ENCODE measurements around the gene FNDC11.

Gene FNDC11

GRCh38 chr20:63525185-63525584 lies 28.8 kb upstream of the FNDC11 start:
- DNase-seq (ENCODE audit: low read depth in 2 of 2): no peak

DNA sequence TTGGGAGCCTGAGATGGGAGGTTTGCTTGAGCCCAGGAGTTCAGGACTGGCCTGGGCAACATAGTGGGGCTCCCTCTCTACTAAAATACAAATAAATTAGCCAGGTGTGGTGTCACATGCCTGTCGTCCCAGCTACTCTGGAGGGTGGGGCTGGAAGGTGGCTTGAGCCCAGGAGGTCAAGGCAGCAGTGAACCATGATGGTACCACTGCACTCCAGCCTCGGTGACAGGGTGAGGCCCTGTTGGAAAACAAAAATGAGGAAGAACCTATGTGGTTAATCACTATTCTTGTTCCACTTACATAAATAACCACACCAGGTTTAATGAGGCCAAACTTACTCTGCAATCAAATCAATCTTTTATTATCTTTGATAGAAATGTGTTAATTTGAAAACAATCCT lies 28.0 kb upstream of the FNDC11 start:
- DNase-seq (ENCODE audit: low read depth in 2 of 2): no peak

DNA sequence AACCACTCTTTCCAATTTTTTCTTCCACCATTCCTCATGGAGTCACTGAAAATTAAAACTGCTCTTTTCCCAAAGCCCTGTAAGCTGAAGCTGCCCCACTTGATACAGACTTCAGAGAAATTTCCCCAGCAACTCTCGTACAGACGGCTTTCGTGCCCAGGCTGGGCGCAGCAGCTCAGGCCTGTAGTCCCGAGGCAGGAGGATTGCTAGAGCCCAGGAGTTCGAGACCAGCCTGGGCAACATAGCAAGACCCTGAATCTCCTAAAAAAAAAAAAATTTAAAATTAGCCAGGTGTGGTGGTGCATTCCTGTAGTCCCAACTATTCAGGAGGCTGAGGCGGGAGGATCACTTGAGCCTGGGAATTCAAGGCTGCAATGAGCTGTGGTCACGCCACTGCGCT lies 26.8 kb upstream of the FNDC11 start:
- DNase-seq (ENCODE audit: low read depth in 2 of 2): no peak

DNA sequence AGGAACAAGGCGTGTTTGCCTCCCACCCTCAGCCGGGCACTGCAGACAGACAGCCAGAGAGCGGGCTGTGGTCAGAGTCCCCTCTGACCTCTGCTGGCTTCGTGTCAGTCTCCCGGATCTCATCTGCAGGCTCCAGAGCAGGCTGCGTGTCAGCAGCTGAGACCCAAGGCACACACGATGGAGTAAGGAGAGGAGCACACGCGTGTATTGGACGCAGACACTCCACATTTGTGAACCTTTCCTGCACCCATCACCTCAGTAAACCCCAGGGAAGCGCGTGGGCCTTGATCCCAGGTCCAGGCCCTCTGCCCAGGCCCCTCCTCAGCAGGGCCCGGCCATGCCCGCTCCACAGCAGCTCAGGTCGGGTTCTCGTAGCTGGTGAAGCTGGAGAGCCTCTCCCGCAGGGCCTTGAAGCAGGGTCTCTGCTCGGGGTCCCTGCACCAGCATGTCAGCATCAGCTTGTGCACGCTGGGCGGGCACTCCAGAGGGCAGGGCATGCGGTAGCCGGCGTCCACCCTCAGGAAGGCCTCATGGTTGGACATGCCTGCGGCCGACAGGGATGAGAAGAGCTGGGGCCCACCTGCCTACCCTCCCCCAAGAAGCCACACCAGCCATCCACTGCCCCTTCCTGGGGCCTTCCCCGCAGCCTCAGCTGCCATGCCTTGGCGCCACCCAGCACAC lies 24.6 kb upstream of the FNDC11 start:
- no peak for DNase-seq (ENCODE audit: low read depth in 2 of 2)

DNA sequence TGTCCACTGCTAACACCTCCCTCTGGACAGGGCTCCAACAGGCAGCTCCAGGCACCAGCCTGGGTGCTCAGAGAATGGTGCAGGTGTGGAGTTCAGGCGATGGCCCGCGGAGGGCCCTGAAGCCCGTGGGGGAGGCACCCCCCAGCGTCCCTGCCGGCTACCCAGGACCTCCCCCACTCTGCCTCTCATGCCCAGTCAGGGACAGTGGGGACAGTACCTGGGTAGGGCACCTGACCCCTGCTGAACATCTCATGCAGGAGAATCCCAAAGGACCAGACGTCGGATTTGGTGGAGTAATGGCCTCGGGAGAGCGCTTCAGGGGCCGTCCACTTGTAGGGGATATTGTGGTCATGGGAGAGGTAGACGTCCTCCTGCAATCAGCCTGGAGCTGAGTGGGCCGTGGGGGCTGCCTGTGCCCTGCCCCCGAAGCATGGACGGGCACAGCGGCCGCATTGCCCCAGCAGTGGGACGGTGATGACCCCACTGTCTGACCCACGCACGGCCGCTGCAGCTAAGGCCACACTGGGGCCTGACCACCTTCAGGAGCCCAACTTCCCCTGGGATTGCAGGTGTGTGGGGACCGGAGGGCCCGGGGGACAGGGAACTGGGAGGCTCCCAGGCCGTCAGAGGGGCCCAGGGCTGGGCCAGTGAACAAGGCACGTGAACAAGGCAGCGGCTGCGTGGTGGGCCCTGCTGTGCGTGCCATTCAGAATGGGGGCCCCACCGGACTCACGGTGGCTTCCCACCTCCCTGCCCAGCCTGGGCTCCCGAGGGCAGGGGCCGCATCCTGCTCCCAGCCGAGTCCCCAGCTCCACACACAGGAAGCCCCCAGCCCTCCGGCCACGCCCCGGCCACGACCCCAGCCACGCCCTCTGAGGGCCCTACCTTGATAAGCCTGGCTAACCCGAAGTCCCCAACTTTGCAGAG lies 23.8 kb upstream of the FNDC11 start:
- DNase-seq (ENCODE audit: low read depth in 2 of 2): no peak

DNA sequence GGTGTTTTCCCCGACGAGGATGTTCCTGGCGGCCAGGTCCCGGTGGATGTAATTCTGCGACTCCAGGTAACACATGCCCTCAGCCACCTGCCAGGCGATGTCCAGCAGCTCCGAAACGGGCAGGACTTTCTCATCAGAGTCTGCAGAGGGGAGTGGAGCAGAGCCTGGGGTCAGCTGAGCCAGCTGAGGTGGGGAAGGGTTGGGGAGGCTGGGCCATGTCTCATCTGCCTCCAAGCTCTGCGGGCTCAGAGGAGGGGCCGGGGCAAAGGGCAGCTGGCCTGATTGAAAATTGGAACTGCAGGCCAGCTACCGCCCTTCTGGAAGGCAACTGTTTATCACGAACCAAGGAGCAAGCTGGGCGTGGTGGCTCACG lies 23.2 kb upstream of the FNDC11 start:
- DNase-seq (ENCODE audit: low read depth in 2 of 2): no peak

- DNase-seq (ENCODE audit: low read depth in 2 of 2): no peak
These were observed 22.1 kb upstream of the FNDC11 start for GRCh38 chr20:63531686-63532448.

DNA sequence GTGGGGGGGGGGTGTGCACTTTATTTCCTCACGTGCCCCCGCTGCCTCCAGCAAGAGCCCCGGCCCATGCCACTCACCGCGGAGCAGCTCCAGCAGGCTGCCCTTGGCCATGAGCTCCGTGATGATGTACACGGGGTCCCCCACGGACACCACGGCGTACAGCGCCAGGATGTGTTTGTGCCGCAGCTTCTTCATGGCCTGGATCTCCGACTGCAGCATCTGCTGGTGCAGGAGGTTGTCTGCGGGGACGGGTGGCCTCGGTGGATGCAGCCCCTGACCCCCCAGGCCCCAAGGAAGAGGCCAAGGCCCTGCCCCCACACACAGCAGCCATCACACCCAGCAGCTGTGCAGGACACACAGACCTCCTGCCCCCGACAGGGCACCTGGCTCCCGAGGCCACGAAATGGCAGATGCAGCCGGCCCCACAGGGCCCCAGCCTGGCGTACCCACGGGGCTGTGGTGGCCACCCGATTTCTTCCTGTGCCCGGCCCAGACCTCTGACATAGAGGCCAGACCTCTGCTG lies 21.4 kb upstream of the FNDC11 start:
- no peak for DNase-seq (ENCODE audit: low read depth in 2 of 2)

DNA sequence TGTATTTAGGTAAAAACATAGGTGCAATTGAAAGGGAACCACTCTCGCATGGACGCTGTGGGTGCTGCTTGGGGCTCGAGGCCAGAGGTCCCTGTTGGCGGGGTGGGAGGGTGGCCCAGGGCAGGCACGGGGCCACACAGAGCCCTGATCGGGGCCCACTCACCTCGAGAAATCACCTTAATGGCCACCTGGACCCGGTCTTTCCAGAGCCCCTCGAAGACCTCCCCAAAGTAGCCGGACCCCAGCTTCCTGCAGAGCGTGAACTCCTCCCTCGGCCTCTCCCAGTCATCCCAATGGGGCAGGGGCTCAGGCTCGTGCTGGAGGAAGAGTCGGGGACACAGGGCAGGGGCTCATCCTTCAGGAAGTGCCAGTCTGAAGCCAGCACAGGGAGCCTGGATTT lies 20.6 kb upstream of the FNDC11 start:
- no peak for DNase-seq (ENCODE audit: low read depth in 2 of 2)

- no peak for DNase-seq (ENCODE audit: low read depth in 2 of 2)
These were observed 20.0 kb upstream of the FNDC11 start for GRCh38 chr20:63533871-63534393.

DNA sequence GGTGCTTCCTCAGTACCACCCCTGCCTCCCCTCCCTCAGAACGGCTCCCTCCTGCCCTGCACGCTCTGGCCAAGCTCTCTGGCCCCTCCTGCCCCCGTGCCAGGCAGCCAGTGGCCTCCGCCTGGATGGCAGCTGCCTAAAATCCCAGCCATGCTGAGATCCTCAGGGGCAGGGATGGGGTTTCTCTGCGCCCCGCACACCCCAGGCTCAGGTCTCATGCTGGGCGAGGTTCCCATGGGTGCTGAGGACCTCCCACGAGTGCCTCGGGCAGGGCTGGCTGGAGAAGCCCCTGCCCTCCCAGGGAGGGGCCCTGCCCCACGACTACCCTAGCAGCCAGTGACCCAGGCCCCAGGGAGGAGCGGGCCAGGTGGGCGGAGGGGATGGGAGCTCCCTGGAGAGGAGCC lies 19.5 kb upstream of the FNDC11 start:
- no peak for DNase-seq (ENCODE audit: low read depth in 2 of 2)

- no peak for DNase-seq (ENCODE audit: low read depth in 2 of 2)
These were observed 18.9 kb upstream of the FNDC11 start for GRCh38 chr20:63534831-63535651.

GRCh38 chr20:63536241-63536977 lies 17.6 kb upstream of the FNDC11 start:
- no peak for DNase-seq (ENCODE audit: low read depth in 2 of 2)

- DNase-seq (ENCODE audit: low read depth in 2 of 2): no peak
These were observed 16.9 kb upstream of the FNDC11 start, which contains the start of gene PTK6 for GRCh38 chr20:63536997-63537524. Gene PTK6 (minus strand): TSS chr20:63537376. CDS start chr20:63537314, 62 bp downstream.

- peak; percentile 84 for DNase-seq (ENCODE audit: low read depth in 2 of 2)
These were observed 16.3 kb upstream of the FNDC11 start for GRCh38 chr20:63537525-63538203.

GRCh38 chr20:63538204-63539091 lies 15.5 kb upstream of the FNDC11 start:
- DNase-seq (ENCODE audit: low read depth in 2 of 2): no peak

GRCh38 chr20:63539092-63539430 lies 14.9 kb upstream of the FNDC11 start:
- DNase-seq (ENCODE audit: low read depth in 2 of 2): no peak

Measured in activated CD8-positive, alpha-beta memory T cell treated with anti-CD3 and anti-CD28 coated beads for 4 hours (primary cell).